ENCODE data around the gene RAP1GAP.

RAP1GAP gene

GRCh38 chr1:21610989-21611785 is 58.0 kb downstream of the RAP1GAP start:
- Histone ChIP-seq H3K27ac (no peak overlapping the region), H3K4me3 (ENCODE audit: low read depth in 1 of 2, low read length in 1 of 2) (no peak overlapping the region), H3K9me3 (no peaks in the 10 kb centered on the region), H3K36me3 (no peaks in the 10 kb centered on the region), H3K4me1 (ENCODE audit: control insufficient read depth in 1 of 2, insufficient read depth in 1 of 2, low read depth in 1 of 2, low read length in 1 of 2) (peaks cover 4 to 8% of the 10 kb centered on the region in 2 experiments), H3K27me3 (peaks cover 44% of the 10 kb centered on the region)
- TF ChIP-seq CTCF (IDR thresholded peaks at IDR 0.05) = no peak

- no peaks in the 10 kb centered on the region for H3K36me3 ChIP-seq
Observed at GRCh38 chr1:21610027-21610426, 59.1 kb downstream of the RAP1GAP start.

GRCh38 chr1:21608798-21609197 is 60.4 kb downstream of the RAP1GAP start:
- Histone ChIP-seq H3K4me3 (ENCODE audit: low read depth in 1 of 2, low read length in 1 of 2) (no peak overlapping the region), H3K27me3 (peaks cover 44% of the 10 kb centered on the region), H3K4me1 (ENCODE audit: control insufficient read depth in 1 of 2, insufficient read depth in 1 of 2, low read depth in 1 of 2, low read length in 1 of 2) (peaks cover 4 to 8% of the 10 kb centered on the region in 2 experiments), H3K27ac (no peak overlapping the region), H3K9me3 (no peaks in the 10 kb centered on the region), H3K36me3 (no peaks in the 10 kb centered on the region)
- TF ChIP-seq CTCF (IDR thresholded peaks at IDR 0.05) = no peak

More at GRCh38 chr1:21610027-21610426, 59.1 kb downstream of the RAP1GAP start:
- Histone ChIP-seq H3K27me3 (peaks cover 44% of the 10 kb centered on the region), H3K4me3 (ENCODE audit: low read depth in 1 of 2, low read length in 1 of 2) (no peak overlapping the region), H3K27ac (no peak overlapping the region), H3K4me1 (ENCODE audit: control insufficient read depth in 1 of 2, insufficient read depth in 1 of 2, low read depth in 1 of 2, low read length in 1 of 2) (peaks cover 4 to 8% of the 10 kb centered on the region in 2 experiments), H3K9me3 (no peaks in the 10 kb centered on the region)
- no peak for TF ChIP-seq CTCF (IDR thresholded peaks at IDR 0.05)

- H3K4me3 ChIP-seq (ENCODE audit: low read depth in 1 of 2, low read length in 1 of 2) = peak overlapping the region; percentile 23 to 47
- no peaks in the 10 kb centered on the region for H3K9me3 ChIP-seq
- no peaks in the 10 kb centered on the region for H3K36me3 ChIP-seq
- H3K4me1 ChIP-seq (ENCODE audit: control insufficient read depth in 1 of 2, insufficient read depth in 1 of 2, low read depth in 1 of 2, low read length in 1 of 2) = peaks cover 4 to 8% of the 10 kb centered on the region in 2 experiments
- no peak overlapping the region for H3K27ac ChIP-seq
- peaks cover 44% of the 10 kb centered on the region for H3K27me3 ChIP-seq
- no peak for TF ChIP-seq CTCF (IDR thresholded peaks at IDR 0.05)
Observed at GRCh38 chr1:21607549-21608529, 61.3 kb downstream of the RAP1GAP start.

GRCh38 chr1:21605964-21606705 is 63.0 kb downstream of the RAP1GAP start:
- Histone ChIP-seq H3K9me3 (no peaks in the 10 kb centered on the region), H3K4me1 (ENCODE audit: control insufficient read depth in 1 of 2, insufficient read depth in 1 of 2, low read depth in 1 of 2, low read length in 1 of 2) (peaks cover 4 to 8% of the 10 kb centered on the region in 2 experiments), H3K27ac (no peak overlapping the region), H3K36me3 (no peaks in the 10 kb centered on the region), H3K27me3 (peaks cover 42% of the 10 kb centered on the region), H3K4me3 (ENCODE audit: low read depth in 1 of 2, low read length in 1 of 2) (no peak overlapping the region)
- TF ChIP-seq CTCF (IDR thresholded peaks at IDR 0.05) = no peak

Data from neutrophil (primary cell).